GM12878 (cell line): Measurements from ENCODE around the gene FAM193A. TPM values are rescaled to one million over a fixed set of nuclear protein-coding genes. Genes with fewer than 3 reads are reported as not detected.

Experiments used
- ATAC-seq: fragments of 200-7000 bp; cut with Tn5 transposase; 3 replicates; pipeline ENCODE4 v1.9.1; 2020; ENCODE audit warnings: mild to moderate bottlenecking, moderate library complexity
- BruUV-seq: library from RNA; stranded (reverse); fragments of 400-500 nt; replicated peaks from 2 replicates; lab custom pipeline; 2021; lab: Mats Ljungman, UMichigan
- CTCF ChIA-PET: fragments of 300-600 bp; sonication (Branson Sonifier 250); formaldehyde crosslinking; extraction: SDS; loops from one replicate; lab custom pipeline; 2021; ENCODE audit warnings: inconsistent platforms; lab: Yijun Ruan, JAX
- POLR2A ChIA-PET: fragments of 350-600 bp; formaldehyde crosslinking; extraction: SDS; loops from one replicate; lab custom pipeline; 2021; ENCODE audit warnings: inconsistent platforms; lab: Charles Lee
- RAD21 ChIA-PET: fragments of 300-600 bp; sonication (Branson Sonifier 250); formaldehyde crosslinking; loops from one replicate; lab custom pipeline; 2023; ENCODE audit warnings: antibody characterized with exemption; ENCODE audit not compliant: unreplicated experiment; lab: Charles Lee
- SMC1A ChIA-PET: fragments of 300-600 bp; sonication (Branson Sonifier 250); formaldehyde crosslinking; loops from one replicate; lab custom pipeline; 2023; ENCODE audit not compliant: unreplicated experiment, uncharacterized antibody; lab: Charles Lee
- DNase-seq: peaks from one replicate; pipeline ENCODE4 v3.0.0-alpha.2; 2011; ENCODE audit warnings: low read depth, low spot score
- FAIRE-seq: peaks from 3 replicates; lab custom pipeline; 2011; peaks lifted over from hg19 to GRCh38; lab: Jason Lieb, UNC
- H2AFZ ChIP-seq: 2 replicates; pipeline ENCODE4 v1.6.0; 2011; ENCODE audit warnings: low read depth, low read length, control low read depth; ENCODE audit not compliant: control insufficient read depth
- H3K27ac ChIP-seq: 2 replicates; pipeline ENCODE4 v1.5.1; 2011; ENCODE audit warnings: control low read depth; ENCODE audit not compliant: control insufficient read depth, insufficient read depth
- H3K27me3 ChIP-seq, 2 experiments: replicated peaks in 1 of 2; 2 replicates each; pipeline versions ENCODE4 v1.6.0 to v1.6.1; 2011; ENCODE audit warnings: low read length in 1 of 2; ENCODE audit not compliant: control insufficient read depth in 2 of 2, insufficient read depth in 2 of 2
- H3K36me3 ChIP-seq, 2 experiments: 2 replicates each; pipeline ENCODE4 v1.5.1; 2011; ENCODE audit warnings: low read length in 1 of 2; ENCODE audit not compliant: control insufficient read depth in 2 of 2, insufficient read depth in 2 of 2
- H3K4me1 ChIP-seq: 2 replicates; pipeline ENCODE4 v1.6.1; 2011; ENCODE audit warnings: mild to moderate bottlenecking, low read length, moderate library complexity, mixed read lengths; ENCODE audit not compliant: control insufficient read depth, insufficient read depth
- H3K4me2 ChIP-seq: 2 replicates; pipeline ENCODE4 v1.6.0; 2011; ENCODE audit warnings: control low read depth; ENCODE audit not compliant: control insufficient read depth, insufficient read depth
- H3K4me3 ChIP-seq: fragments of 200-600 bp; sonication (generic); 2 replicates; pipeline ENCODE4 v1.5.1; 2016
- H3K79me2 ChIP-seq: 2 replicates; pipeline ENCODE4 v1.6.0; 2011; ENCODE audit warnings: low read length; ENCODE audit not compliant: control insufficient read depth, insufficient read depth
- H3K9ac ChIP-seq: 2 replicates; pipeline ENCODE4 v1.8.0; 2011; ENCODE audit warnings: low read length, control low read depth, mixed read lengths; ENCODE audit not compliant: control insufficient read depth, insufficient read depth
- H3K9me3 ChIP-seq: replicated peaks from 3 replicates; pipeline ENCODE4 v1.5.1; 2011; ENCODE audit warnings: mild to moderate bottlenecking, low read length; ENCODE audit not compliant: control insufficient read depth, insufficient read depth
- H4K20me1 ChIP-seq: 2 replicates; pipeline ENCODE4 v1.6.0; 2011; ENCODE audit not compliant: control insufficient read depth, insufficient read depth
- BCLAF1 ChIP-seq: fragments of 450-650 bp; IDR thresholded peaks from 2 replicates; pipeline ENCODE4 v1.6.1; 2017; ENCODE audit warnings: antibody characterized with exemption, mild to moderate bottlenecking, moderate library complexity
- BRCA1 ChIP-seq: IDR thresholded peaks from 2 replicates; pipeline ENCODE4 v1.6.1; 2011; ENCODE audit warnings: low read depth, low read length, improper control_type of control experiment
- CBX3 ChIP-seq: fragments of 200-600 bp; sonication (generic); IDR thresholded peaks from 2 replicates; pipeline ENCODE4 v1.6.1; 2016; ENCODE audit warnings: low read depth, borderline replicate concordance
- CBX5 ChIP-seq: sonication (generic); IDR thresholded peaks from 2 replicates; pipeline ENCODE4 v1.6.1; 2016; ENCODE audit warnings: low read depth, moderate library complexity, mild to moderate bottlenecking, inconsistent platforms
- CREM ChIP-seq: IDR thresholded peaks from 2 replicates; pipeline ENCODE4 v1.6.1; 2014; ENCODE audit warnings: antibody characterized with exemption, low read depth
- GABPA ChIP-seq: IDR thresholded peaks from 2 replicates; pipeline ENCODE4 v1.6.1; 2014; ENCODE audit warnings: antibody characterized with exemption, low read depth, mild to moderate bottlenecking, inconsistent platforms
- HDAC2 ChIP-seq: fragments of 200-600 bp; sonication (generic); IDR thresholded peaks from 2 replicates; pipeline ENCODE4 v1.6.1; 2017
- MLLT1 ChIP-seq: fragments of 450-650 bp; IDR thresholded peaks from 2 replicates; pipeline ENCODE4 v1.6.1; 2016; ENCODE audit warnings: mild to moderate bottlenecking
- MTA3 ChIP-seq: IDR thresholded peaks from 2 replicates; pipeline ENCODE4 v1.6.1; 2012; ENCODE audit warnings: low read length, inconsistent platforms, borderline replicate concordance
- NKRF ChIP-seq: fragments of 450-650 bp; conservative IDR thresholded peaks from 2 replicates; pipeline ENCODE4 v1.6.1; 2017; ENCODE audit warnings: mild to moderate bottlenecking, moderate library complexity
- PAX5 ChIP-seq: IDR thresholded peaks from 2 replicates; pipeline ENCODE4 v1.6.1; 2011; ENCODE audit warnings: low read depth, low read length, borderline replicate concordance
- PKNOX1 ChIP-seq: fragments of 450-650 bp; IDR thresholded peaks from 2 replicates; pipeline ENCODE4 v1.6.1; 2016; ENCODE audit warnings: mild to moderate bottlenecking
- POLR2A ChIP-seq: IDR thresholded peaks from 2 replicates; pipeline ENCODE4 v1.6.1; 2011; ENCODE audit warnings: low read depth, mild to moderate bottlenecking, low read length
- RUNX3 ChIP-seq: IDR thresholded peaks from 2 replicates; pipeline ENCODE4 v1.6.1; 2012; ENCODE audit warnings: low read length, inconsistent platforms
- WRNIP1 ChIP-seq: IDR thresholded peaks from 2 replicates; pipeline ENCODE4 v1.6.1; 2011; ENCODE audit warnings: low read depth, low read length, improper control_type of control experiment, borderline replicate concordance
- WGBS: methylation state at CpG from one replicate; pipeline ENCODE4 v1.1.6; 2016; ENCODE audit warnings: low lambda C conversion rate; ENCODE audit not compliant: insufficient replicate concordance, insufficient coverage; ENCODE audit errors: missing lambda C conversion rate; 5-methylcytosine and 5-hydroxymethylcytosine counted together
- in situ Hi-C: fragments of 300-500 bp; cut with MboI; formaldehyde crosslinking; loops from 9 replicates; pipeline ENCODE4 v1.14.3; 2018; ENCODE audit warnings: mixed read lengths
- intact Hi-C: fragments of 100-400 bp; cut with micrococcal nuclease; formaldehyde crosslinking; loops from one replicate; pipeline ENCODE4 v1.14.2; 2022; ENCODE audit not compliant: unreplicated experiment
- polyA plus RNA-seq, 11 experiments: library from polyadenylated mRNA; depleted of rRNA in 4 of 11; unstranded in 6 of 11; stranded (reverse) in 5 of 11; fragments of >200 nt; fragmentation: Nextera tagmentation in 4 of 11; fragmentation: Illumina TruSeq in 1 of 11; extraction: Ambion mirVana in 4 of 11; extraction: Trizol in 1 of 11; gene quantifications; 1 replicate in 1 of 11; 2 replicates in 10 of 11; pipeline versions ENCODE4 v1.2.1 to v1.2.3, GENCODE V29; 2011 to 2016; ENCODE audit warnings: inconsistent platforms in 2 of 11, missing spikeins in 2 of 11, low read depth in 1 of 11
- total RNA-seq, 4 experiments: library from RNA; depleted of rRNA in 3 of 4; stranded (reverse); fragments of >200 nt in 3 of 4; fragmentation: Illumina TruSeq in 1 of 4; extraction: Trizol in 1 of 4; gene quantifications; 2 replicates each; pipeline versions ENCODE4 v1.2.1 to v1.2.3, GENCODE V29; 2013 to 2021

FAM193A gene
- total and polyA plus RNA-seq, 10 of the 15 experiments (the other 5 are each of a cell fraction or from before 2014, with no cell fraction given) = 0.52 to 23.3 (median 7.4) TPM

GRCh38 chr4:2570551-2571222 lies 34.2 kb downstream of the FAM193A start:
- H3K27me3 ChIP-seq = no peaks in the 10 kb centered on the region
- FAIRE-seq (peak; percentile 83), ATAC-seq (peak; percentile 93), DNase-seq (peak; percentile 30)
- peak overlapping the region; percentile 22; the same call in 1 of the 2 replicates for H3K4me3 ChIP-seq
- WGBS = 87% methylated on average over 11 of the region's 11 CpGs
- H3K4me2 ChIP-seq = peak overlapping the region; percentile 52
- peaks cover 21% of the 10 kb centered on the region for H3K4me1 ChIP-seq
- H3K9ac ChIP-seq = peak overlapping the region; percentile 42; the same call in 1 of the 2 replicates
- POLR2A ChIA-PET = interaction anchor here (0.6 kb wide), 1 partner anchor 29 kb away, joined by 4 read pairs; no protein-coding TSS in a partner anchor
- in situ Hi-C loops = no loop called here
- no peak overlapping the region; the same call in 1 of the 2 replicates for H2AFZ ChIP-seq
- peaks cover 74% of the 10 kb centered on the region for H3K79me2 ChIP-seq
- no peaks in the 10 kb centered on the region for H3K9me3 ChIP-seq
- H3K36me3 ChIP-seq = peaks cover 0 to 1% of the 10 kb centered on the region in 2 experiments; a peak in 2 of 4 replicates
- CTCF ChIA-PET = no interaction called here
- no peaks in the 10 kb centered on the region for H4K20me1 ChIP-seq
- H3K27ac ChIP-seq = peak overlapping the region; percentile 22
- intact Hi-C loops = no loop called here
- SMC1A ChIA-PET = interaction anchor here (0.7 to 1.3 kb wide), 3 partner anchors 27 to 121 kb away, joined by 3 to 5 read pairs (median 4); no protein-coding TSS in a partner anchor
- RAD21 ChIA-PET = interaction anchor here (0.7 kb wide), 1 partner anchor 35 kb away, joined by 3 read pairs; the partner anchor contains the start of gene FAM193A
- BruUV-seq = no TSS peak
- TF ChIP-seq BCLAF1 = no peak
- peak; percentile 66; the same call in 1 of the 2 replicates for TF ChIP-seq GABPA
- TF ChIP-seq MLLT1 = 0 out of 2 replicates have a peak, but pooled peaks have one; percentile 29
- TF ChIP-seq PKNOX1 = peak; percentile 71
- TF ChIP-seq MTA3 = no peak
- 0 out of 2 replicates have a peak, but pooled peaks have one; percentile 12 for TF ChIP-seq CBX5
- TF ChIP-seq RUNX3 = peak; percentile 57
- no peak for TF ChIP-seq PAX5
- peak; percentile 57; the same call in 1 of the 2 replicates for TF ChIP-seq CREM
- no peak for TF ChIP-seq NKRF
- TF ChIP-seq CBX3 = no peak
- TF ChIP-seq HDAC2 = no peak
- no peak for TF ChIP-seq BRCA1
- peak; percentile 55 for TF ChIP-seq POLR2A
- no peak for TF ChIP-seq WRNIP1
